NCI-H2029 treated with DMSO at 0.1 percent for 48 hours (cell line): Measurements from ENCODE around the gene CCDC91.

ENCODE experiments used
- DNase-seq: peaks from one replicate; lab custom pipeline; 2025; lab: John Stamatoyannopoulos, UW

CCDC91 gene, protein sequence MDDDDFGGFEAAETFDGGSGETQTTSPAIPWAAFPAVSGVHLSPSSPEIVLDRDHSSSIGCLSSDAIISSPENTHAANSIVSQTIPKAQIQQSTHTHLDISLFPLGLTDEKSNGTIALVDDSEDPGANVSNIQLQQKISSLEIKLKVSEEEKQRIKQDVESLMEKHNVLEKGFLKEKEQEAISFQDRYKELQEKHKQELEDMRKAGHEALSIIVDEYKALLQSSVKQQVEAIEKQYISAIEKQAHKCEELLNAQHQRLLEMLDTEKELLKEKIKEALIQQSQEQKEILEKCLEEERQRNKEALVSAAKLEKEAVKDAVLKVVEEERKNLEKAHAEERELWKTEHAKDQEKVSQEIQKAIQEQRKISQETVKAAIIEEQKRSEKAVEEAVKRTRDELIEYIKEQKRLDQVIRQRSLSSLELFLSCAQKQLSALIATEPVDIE

DNA sequence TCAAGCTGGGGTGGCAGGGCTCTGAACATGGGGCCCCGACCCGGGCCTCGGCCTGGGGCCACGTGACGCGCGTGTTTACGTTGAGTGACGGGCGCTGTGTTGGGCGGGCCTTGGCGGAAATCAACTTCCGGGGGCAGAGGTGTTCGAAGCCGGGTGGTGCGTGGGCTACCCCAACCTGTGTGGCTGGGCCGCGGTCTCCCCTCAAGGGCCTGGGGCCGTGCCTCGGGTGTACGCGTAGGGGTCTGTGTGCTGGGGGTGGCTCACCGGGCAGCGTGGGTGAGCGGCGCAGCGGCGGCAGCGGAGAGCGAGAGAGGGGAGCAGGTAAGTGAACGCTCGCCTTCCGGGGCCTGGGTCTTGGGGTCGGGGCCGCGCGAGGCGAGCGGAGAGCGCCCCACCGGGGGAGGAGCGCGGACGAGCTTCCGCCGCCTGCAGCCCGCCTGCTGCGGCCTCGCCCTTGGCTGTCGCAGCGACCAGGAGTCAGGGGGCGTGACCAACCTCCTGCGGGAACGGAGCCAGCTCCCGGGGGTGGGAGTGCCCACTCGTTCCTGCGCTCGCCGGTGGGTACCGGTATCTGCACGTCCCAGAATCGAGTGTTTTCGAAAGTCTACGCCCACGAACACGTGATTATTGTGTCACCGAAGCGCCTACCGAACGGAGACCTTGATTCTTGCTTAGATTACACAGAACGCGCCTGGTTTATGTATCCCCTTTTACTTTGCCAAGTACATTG lies at the start of gene CCDC91:
TSS of gene CCDC91 (plus strand) at position 136 of the 730 bp plus-strand sequence. CDS start 66,760 bp downstream, outside the sequence.
- peak; percentile 64 for DNase-seq

DNA sequence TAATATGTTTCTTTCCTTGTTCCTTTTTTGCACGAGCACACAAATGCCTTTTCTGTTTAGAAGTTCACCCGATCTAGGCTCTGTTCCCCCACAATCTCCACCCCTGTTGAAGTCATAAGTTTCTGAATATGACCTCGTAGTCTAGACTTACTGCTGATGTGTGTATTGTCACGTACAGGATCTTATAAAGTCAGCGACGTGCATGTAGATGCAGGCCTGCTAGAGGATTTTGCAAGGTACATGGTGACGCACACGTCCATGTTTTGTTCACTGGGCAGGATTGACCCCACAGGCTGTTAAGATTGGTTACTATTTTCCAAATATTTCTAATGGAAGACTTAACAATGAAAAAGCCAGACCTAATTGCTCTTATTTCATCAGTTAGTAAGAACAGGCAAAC lies 46.2 kb upstream of the CCDC91 start:
- DNase-seq: no peak

- no peak for DNase-seq
Measured at GRCh38 chr12:28144532-28144931, 45.7 kb upstream of the CCDC91 start.

GRCh38 chr12:28145216-28145615 lies 45.0 kb upstream of the CCDC91 start:
- DNase-seq: no peak

DNA sequence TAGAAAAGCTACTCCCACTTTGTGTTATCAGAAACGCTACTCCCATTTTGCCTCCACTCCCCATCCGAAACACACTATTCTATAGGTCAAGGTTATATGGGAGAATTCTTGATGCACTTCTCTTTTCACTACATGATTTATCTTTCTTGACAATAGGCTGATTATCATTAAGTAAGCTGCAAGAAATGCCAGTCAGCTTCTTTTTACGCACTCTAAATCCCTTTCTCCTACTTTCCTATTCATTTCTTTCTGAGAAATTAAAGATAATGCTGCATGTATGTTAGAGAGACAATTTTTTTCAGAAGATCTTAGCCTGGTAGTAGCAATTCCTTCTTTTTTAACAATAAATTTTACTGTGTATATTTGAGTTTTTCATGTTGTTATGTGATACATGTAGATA lies 41.0 kb upstream of the CCDC91 start:
- DNase-seq: no peak

DNA sequence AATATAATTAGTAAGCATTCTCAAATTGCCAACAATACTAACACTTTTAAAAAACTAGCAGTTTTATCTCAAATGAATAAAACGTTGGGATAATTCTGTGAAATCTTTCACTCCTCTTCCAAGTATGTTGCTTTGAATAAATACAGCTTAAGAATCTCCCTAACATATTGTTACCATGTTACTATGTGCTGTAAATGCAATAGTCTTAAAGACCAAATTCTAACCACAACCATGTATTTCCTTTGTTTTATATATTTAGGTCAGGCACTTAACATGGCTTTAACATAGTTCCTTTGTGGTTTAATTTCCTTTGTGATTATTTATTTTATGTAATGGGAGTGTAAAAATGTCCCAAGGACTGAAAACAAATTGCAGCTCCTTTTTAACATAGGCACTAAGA lies 33.9 kb upstream of the CCDC91 start:
- no peak for DNase-seq

GRCh38 chr12:28156804-28157203 lies 33.5 kb upstream of the CCDC91 start:
- no peak for DNase-seq

DNA sequence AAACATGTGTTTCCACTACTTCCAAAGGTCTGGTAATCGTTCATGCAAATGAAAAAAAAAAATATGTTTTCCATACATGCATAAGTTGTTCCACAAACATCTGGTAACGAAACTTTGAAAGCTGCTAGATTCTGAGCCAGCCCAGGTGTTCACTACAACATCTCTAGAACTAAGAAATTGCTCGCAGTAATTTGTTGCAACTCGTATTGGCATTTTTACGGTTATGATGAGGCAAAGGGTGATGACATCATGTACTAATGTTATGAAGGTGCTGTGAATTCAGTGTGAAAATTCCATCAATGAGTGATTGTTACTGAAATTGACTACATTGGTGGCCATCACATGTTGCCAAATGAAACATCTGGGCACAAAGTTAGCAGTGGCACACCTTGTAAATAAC lies 31.9 kb upstream of the CCDC91 start:
- DNase-seq: no peak

- no peak for DNase-seq
Measured at GRCh38 chr12:28159688-28160087, 30.6 kb upstream of the CCDC91 start.

GRCh38 chr12:28161697-28162096 lies 28.6 kb upstream of the CCDC91 start:
- DNase-seq: no peak

DNA sequence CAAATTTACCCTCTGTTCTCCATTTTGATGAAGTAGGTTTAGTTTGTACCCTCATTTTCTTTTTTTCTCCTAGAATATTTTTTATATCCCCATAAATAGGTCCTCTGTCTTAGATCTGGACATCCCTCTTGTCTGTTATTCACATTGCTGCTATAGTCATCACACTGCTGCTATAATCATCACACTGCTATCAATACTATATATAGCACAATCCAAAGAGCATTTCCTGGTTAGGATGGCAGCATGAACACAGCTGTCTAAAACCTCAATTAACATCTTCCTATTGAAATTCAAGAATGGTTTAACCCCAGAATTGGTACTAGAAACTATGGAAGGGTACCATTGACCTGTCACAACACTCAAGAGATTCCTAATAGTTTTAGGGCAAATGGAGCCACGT lies 27.6 kb upstream of the CCDC91 start:
- no peak for DNase-seq

DNA sequence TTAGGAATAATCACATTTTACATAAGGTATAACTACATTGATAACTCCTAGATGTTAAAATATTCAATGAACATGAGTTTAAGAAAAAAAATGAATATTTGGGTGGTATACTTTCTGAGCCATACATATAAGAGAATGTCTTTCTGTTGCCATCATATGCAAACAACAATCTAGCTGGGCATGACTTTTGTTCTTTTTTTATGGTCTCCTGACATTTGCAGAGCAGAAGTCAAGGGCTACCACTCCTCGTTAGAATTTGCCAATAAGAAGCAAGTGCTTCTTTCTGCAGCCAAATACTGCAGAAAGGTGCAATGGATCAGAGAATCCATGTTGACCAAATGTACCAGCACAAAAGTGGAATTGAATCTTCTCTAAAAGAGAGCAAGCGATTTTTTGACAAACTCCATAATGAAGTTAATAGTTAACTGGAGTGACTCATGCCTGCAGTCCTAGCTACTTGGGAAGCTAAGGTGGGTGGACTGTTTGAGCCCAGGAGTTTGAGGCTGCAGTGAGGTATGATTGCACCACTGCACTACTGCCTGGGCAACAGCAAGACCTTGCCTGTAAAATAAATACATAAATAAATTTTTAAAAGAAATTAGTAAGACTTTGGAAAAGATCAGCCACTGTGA lies 25.5 kb upstream of the CCDC91 start:
- DNase-seq: no peak

DNA sequence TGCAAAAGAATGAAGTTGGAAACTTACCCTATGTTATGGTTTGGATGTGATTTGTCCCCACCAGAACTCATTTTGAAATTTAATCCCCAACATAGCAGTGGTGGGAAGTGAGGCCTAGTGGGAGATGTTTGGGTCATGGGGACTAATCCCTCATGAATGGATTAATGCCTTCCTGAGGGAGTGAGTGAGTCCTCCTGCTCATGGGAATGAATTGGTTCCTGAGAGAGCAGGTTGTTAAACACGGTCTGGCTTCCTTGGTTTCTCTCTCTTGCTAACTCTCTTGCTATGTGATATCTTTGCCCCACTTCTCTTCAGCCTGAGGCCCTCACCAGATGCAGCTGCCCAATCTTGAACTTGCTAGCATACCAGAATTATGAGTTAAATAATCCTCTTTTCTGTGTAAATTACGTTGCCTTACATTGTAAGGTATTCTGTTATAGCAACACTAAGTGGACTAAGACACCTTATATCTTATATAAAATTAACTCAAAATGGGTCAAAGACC lies 22.2 kb upstream of the CCDC91 start:
- no peak for DNase-seq

- DNase-seq: no peak
Measured at GRCh38 chr12:28171356-28172060, 18.7 kb upstream of the CCDC91 start.

DNA sequence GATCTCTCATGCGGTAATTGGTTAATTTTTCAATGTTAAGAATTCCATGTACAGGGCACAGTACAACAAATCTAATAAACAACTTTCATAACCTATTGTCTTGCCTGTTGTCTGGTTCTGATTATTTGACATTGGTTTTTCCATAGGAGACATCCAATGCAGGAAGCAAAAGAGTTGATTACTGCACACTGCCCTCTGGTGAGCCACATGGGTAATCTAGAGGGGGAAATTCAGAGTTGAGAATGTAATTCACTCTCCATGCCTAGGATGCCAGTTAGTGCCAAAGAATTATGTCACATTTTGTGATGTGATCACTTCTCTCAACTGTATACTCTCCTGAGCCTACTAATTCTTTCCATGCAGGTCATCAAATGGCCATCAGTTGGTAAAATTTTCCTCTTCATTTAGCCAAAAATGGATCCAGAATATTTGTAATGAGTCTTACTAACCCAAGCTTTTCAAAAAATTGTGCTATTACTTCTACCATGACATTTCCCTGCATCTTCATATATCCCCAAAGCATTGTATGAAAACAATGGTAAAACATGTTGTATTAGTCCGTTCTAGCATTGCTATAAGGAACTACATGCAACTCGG lies 17.7 kb upstream of the CCDC91 start:
- DNase-seq: no peak

- DNase-seq: no peak
Measured at GRCh38 chr12:28173440-28173839, 16.8 kb upstream of the CCDC91 start.

DNA sequence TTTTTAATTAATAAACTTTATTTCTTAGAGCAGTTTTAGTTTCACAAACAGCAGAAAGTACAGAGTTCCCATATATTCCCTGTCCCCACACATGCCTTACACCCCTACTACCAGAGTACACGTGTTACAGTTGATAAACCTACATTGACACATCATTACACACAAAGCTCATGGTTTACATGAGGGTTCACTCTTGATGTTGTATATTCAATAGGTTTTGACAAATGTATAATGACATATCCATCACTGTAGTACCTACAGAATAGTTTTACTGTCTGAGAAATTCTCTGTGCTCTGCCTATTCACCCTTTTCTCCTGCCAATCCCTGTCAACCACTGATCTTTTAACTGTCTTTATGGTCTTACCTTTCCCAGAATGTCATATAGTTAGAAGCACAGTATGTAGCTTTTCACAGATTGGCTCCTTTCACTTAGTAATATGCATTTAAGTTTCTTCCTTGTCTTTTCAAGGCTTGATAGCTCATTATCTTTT lies 15.1 kb upstream of the CCDC91 start:
- no peak for DNase-seq

- DNase-seq: no peak
Measured at GRCh38 chr12:28176295-28176694, 14.0 kb upstream of the CCDC91 start.

DNA sequence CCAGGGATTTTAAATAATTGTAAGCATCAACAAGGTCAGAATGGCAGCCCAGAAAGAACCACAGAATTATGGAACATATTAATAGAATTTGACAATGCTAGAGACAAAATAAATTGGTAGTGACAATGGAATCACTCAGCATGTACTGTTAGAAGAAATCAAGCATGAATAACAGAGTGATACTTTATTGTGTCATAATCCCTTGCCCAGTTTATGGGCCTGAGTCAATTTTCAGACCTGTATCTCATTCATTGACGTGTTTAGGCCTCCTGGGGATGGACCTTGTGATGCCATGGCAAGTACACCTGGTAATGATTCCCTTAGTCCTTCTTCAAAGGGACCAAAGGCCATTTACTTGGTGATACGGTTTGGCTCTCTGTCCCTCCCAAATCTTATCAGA lies 12.8 kb upstream of the CCDC91 start:
- no peak for DNase-seq

DNA sequence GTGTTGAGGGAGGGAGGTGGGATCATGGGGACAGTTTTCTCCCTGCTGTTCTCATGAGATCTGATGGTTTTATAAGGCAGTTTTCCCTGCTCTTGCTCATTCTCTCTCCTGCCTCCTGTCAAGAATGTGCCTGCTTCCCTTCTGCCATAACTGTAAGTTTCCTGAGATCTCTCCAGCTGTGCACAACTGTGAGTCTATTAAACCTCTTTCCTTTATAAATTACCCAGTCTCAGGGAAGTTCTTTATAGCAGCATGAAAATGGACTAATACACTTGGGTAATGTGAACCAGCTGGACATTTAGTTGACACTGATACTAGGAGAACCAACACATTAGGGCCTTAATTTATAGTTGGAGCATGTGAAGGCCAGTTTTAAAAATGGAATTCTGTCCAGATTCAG lies 12.4 kb upstream of the CCDC91 start:
- DNase-seq: no peak

DNA sequence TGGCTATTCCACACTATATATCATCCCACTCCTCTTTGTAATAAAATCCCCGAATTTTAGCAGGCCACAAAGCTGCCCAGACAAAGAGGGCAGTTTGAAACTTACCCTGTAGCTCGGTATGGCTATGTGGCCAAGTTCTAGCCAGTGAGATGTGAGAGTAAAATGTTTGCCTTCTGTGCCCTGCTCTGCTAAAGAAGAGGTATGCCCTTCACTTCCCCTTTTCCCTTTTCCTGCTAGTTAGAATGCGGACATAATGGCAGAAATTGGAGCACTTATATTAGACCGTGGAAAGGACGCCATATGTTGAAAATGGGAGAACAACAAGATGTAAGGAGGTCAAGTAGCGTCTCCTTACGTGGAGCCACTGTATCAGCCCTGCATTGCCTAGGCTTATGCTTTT lies 11.5 kb upstream of the CCDC91 start:
- no peak for DNase-seq

GRCh38 chr12:28180786-28181185 lies 9.5 kb upstream of the CCDC91 start:
- no peak for DNase-seq
